GM18498 (cell line): ENCODE results near the gene ANKS1B.
"Not testable (repeated sequence)": the region's sequence is repeated elsewhere in the genome, so short reads cannot be mapped to it uniquely, and the experiment has no call there.

ENCODE experiments used
- ATAC-seq: cut with Tn5 transposase; IDR thresholded peaks from one replicate; pipeline ENCODE4 v1.9.1; 2021; ENCODE audit warnings: mild to moderate bottlenecking, moderate library complexity; ENCODE audit not compliant: unreplicated experiment

The ANKS1B gene

DNA sequence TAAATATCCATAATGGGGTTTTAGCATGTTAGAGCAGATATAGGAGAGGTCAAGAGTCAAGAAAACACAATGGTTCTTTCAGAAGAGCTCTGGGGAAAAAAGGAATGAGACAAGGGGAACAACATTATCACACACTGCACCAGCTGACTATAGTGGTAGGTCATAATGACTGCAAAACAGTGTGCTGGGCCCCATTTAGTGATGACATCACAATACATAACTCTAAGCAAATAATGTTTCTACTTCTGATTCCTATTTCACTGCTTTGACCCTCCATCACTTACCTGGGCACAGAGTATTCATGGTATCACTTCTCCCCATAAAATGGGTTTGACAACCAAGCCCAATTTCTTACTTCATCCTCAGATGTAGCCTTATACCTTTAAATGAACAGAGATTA is 275.1 kb downstream of the ANKS1B start:
- ATAC-seq = no peak

DNA sequence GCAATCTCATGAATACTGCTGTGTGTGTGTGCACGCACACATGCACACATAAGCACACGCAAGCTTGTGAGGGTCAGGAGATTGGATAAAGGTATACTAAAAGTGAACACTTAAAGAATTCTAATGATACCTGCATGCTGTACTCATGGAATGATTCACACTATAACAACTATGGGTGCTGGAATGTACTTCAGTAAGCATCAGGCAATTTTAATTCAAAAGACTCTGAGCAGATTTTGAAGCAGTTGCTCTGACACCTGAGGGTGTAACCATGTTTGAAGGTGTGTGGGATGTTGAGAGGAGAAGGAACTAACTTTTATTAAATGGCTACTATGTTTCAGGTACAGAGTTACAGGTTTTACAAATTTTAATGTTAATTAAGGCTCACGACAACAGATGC is 275.6 kb downstream of the ANKS1B start:
- no peak for ATAC-seq

DNA sequence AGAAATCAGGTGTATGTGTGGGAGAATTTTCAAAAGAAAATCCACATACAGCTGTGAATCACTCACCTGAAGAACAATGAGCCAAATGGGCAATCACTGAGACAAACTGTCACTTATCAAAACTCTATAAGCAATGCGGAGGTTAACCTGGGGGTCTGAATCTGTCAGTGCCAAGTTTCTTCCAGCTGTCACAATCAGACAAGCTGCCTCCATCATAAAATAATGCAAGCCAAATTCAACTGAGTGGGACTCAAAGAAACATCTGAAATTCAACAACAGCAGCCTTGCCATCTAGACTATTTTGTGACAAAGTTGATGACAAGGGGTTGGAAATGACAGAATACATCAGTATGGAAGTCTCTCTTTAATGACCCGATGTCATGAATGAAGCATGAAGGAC is 276.9 kb downstream of the ANKS1B start:
- no peak for ATAC-seq

DNA sequence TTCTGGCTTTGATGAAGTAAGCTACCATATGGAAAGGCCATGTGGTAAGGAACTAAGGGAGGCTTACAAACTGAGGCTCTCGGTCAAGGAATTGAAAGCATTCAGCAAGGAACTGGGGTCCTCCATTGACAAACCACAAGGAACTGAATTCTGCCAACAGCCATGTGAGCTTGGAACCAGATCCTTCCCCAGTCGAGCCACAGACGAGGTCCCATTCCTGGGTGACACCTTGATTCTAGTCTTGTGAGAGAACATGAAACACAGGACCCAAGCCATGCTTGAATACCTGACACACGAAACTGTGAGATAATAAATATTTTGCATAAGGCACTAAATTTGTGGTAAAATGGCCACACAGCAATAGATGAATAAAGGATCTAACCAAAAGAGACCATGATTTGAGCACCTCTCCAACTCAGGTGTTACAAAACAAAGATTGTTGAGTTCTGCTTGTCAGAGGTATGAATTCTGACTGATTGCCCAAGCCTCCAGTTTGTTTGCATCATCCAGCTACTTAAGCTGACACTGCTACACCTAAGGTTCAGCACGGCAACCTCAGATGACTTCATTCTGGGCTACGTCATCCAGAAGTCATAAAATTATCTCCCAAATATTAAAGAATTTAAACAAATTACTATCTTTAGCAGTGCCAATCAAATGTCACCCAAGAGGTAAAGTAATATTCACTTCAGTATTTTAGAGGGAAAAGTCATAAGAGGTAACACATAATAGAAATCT is 277.8 kb downstream of the ANKS1B start:
- no peak for ATAC-seq

DNA sequence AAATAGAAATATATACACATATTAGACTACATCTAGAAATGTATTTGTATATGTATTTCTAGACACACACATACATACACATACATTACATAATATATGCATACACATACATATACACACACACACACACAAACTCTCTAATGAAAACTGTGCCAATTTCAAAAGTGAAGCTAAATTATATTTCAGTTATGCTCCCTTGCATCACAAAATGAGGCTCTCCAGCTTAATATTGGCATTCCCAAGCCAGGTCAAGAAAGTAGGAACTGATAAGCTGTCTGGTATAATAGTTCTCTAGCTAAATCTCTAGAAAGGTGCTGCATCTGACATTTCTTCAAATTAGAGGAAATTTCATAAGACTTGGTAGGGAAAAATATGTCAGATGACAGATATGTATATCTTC is 280.3 kb downstream of the ANKS1B start:
- no peak for ATAC-seq

DNA sequence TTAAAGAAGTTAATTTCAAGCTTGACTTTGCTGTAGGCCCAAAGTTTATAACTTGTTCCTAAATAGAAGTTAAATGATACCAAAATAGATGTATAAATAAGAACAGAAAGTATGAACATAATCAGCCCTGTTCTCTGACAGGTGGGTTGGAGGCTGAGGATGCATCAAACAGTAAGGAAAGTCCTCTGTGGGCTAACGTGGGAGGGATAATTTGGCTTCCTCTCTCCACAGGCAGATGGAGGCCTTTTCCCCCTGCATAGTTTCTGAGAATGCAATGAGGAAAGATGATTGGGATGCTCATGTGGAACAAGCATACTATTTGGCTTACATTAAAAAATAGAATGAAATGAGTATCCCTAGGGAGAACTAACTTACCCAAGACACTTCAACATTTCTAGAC is 280.7 kb downstream of the ANKS1B start:
- ATAC-seq = no peak

DNA sequence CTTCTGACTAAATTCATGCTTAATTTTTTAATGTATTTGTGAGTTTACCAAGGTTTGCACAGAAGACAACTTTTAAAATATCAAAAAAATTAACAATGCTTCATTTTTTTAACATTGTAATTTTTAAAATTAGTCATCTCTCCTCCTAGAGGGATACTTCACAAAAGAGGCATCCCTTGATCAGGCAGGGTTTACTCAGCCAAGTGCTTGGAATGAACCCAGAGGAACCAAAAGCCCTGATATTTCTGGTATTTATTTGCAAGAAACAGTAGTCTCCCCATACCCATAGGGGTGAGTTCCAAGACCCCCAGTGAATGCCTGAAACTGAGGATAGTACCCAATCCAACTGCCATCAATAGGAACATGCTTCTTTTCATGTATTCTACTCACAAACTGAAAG is 284.7 kb downstream of the ANKS1B start:
- ATAC-seq = no peak

DNA sequence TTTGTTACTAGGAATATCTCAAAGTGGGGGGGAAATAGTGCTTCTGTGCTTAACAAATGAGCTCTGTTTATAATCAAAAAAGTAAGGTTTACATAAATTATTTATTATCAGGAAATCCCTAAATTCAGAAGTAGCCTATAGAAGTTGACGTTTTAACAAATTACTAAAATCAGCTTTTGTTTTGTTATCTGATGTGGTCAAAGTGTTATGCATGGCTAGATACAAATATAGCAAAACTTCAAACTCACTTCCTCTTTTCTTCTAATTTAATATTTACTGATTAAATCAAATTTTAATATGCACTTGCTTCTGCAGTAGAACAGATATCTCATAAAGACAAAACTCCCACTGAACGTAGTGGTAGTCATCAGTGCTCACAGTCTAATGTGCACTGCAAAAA is 289.7 kb downstream of the ANKS1B start:
- no peak for ATAC-seq

DNA sequence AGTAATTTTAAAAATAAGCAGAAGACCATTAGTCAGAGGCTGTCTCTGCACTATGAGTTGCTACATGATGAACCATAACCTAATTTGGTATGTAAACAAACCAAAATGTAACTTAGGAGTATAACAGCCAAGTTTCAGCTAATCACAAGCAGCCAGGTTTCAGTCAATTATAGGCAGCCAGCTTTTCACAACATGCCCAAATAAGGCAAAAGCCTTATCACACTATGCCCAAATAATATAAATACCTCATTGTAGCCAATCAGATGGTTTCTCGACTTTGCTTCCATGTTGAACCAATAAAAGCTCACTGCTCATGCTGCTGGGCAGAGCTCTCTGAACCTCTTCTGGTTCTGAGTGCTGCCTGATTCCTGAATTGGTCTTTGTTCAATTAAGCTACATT is 298.6 kb downstream of the ANKS1B start:
- no peak for ATAC-seq

DNA sequence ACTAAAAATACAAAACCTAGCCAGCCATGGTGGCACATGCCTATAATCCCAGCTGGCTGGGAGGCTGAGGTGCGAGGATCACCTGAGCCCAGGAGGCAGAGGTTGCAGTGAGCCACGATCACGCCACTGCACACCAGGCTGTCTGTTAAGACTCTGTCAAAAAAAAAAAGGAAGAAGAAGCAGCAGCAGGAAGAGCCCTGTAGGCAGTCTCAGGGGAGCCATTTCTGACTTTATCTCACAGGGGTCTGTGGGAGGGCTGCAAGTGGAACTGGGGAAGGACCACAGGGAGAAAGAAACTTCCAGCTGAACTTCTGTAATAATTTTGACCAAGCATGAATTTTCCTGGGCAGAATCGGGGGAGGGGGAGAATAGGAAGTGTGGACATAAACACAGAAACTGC is 304.5 kb downstream of the ANKS1B start:
- ATAC-seq = no peak

DNA sequence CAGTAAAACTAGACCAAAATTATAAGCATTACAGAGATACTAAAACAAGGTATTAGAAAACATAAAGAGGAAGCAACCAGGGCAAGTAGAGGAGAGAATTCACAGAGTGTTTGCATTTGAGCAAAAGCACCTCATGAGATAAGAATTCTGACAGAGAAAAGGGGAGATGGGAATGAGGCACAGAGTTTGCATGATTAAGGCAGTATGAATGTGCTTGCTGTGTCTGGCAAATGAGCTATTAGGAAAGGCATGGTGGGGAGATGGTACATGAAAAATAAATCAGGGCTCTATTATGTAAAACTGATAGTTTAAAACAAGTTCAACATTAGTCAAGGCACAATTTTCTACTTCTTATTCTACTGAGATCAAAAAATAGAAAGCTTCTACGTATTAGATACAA is 314.1 kb downstream of the ANKS1B start:
- ATAC-seq = no peak

DNA sequence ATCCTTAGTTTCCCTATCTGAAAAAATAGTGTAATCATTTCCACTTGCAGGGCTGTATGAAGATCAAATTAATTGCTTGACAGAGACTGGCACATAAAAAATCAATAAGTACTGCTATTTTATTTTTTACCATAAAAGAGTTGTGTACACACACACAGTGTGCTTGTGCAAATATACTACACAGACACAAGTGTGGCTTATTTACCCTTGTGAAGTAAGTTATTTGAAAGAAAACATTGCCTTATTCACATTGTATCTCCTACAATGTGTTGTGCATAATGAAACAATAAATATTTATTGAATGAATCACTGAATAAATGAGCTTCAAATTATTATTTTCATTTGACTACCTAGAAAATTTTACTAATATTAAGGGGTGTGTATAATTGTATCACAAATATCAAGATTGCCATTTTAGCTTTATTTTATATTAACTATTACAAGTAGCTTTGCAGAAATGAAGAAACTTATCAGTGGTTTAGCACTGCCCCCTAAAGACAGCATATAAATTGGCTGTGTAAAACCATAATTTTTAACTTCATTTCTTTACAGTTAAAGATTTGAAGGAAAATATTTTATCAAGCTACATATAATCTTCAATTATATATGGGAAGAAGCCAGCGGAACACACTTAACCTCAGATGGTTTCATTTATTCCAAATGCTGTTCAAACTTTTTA is 325.9 kb downstream of the ANKS1B start:
- no peak for ATAC-seq

DNA sequence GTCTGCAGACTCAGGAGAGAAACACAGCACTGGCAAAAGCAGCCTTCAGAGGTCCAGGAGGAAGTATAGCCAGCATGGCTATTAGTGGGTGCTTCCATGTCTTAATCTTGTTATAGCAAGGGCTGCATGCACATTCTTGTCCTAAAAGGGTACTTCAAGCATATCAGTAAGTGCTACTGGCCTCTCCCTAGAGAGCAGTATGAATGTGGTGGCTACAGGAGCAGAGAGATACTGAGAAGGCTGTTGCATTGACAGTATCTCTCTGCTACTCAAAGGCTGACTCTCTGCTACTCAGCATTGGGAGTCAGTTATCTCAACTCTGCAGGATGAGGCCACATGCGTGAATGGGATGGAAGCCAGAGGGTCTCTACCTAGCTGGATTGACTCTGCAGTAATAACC is 335.2 kb downstream of the ANKS1B start:
- ATAC-seq = no peak

DNA sequence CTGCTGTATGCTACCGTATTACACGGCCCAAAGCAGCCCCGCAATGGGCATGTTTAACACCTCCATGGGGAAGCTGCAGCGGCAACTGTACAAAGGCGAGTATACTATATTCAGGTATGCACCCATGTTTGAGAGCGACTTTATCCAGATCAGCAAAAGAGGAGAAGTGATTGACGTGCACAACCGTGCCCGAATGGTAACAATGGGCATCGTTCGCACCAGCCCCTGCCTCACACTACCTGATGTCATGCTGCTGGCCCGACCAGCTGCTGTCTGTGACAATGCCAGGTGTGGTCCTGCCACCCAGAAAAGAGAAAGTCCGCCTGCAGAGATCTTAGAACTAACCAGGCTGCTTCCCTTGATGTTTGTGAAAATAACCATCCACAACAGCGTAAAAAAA is 336.6 kb downstream of the ANKS1B start:
- no peak for ATAC-seq

DNA sequence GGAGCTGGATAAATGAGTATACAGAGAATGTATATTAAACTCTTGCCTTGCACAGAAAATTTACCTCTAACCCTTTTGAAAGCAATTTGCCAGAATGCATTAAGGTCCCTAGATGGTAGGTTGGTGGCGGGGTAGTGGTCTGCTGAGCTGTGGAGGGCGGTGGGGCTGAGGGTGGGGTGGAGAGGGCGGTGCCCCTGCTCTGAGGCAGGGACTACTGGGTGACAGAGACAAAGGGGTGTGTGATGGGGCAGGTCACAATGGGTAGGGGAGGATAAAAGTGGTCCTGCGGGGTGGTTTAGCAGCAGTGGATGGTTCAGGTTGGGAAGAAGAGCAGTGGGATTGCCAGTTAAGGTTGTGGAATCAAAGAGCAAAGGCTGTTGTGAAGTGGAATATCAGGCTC is 337.3 kb downstream of the ANKS1B start, which contains the start of gene GARIN6:
Gene GARIN6 (plus strand): TSS at position 301 of the 400 bp plus-strand sequence. CDS start 422 bp downstream, outside the sequence.
- no peak for ATAC-seq

DNA sequence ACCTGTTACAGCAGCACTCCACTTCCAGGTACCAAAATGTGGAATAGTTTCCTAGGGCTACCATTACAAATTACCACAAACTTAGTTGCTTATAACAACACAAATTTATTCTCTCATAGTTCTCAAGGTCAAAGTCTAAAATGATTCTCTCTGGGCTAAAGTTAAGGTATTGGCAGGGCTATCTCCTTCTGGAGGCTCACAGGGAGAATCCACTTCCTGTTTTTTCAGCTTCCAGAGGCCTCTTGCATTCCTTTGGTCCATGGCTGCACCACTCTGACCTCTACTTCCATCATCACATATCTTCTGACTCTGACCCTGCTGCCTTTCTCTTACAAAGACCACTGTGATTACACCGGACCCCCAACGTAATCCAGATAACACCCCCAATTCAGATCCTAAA is 340.1 kb downstream of the ANKS1B start:
- no peak for ATAC-seq

DNA sequence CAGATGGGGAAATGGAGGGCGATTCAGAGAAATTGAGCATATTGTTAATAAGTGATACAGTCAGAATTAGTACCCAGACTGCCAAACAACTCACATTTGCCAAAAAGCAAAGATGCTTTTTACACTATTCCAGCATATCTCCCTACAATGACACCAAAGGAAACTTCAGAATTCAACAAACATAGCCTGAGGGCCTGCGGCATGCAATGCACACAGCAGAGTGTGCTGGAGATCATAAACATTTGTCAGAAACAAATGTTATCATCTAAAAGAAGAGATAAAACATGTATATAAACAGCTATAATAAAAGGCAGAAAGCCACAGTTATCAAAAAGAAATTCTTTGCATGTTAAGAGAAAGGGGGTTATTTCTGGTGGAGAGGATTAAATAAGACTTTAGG is 357.3 kb downstream of the ANKS1B start:
- no peak for ATAC-seq

DNA sequence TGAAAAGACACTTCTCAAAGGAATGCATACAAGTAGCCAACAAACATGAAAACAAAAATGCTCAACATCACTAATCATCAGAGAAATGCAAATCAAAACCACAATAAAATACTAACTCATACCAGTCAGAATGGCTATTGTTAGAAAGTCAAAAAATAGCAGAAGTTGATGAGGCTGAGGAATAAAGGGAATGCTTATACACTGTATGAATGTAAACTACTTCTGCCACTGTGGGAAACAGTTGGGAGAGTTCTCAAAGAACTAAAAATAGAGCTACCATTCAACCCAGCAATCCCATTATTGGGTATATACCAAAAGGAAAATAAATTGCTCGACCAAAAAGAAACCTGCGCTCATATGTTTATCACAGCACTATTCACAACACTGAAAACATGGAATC is 360.1 kb downstream of the ANKS1B start:
- ATAC-seq = not testable (repeated sequence)

DNA sequence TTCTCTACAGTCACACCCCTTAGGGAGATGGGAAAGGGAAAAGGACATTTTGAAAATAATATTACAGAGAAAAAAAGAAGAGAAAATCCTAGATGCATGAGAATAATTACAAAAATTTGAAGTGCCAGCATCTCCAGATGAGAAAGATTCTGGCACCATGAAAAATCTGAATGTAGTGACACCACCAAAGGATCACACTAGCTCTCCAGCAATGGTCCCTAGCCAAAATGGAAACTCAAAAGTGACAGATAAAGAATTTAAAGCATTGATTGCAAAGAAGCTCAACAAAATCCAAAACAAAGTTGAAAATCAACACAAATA is 364.6 kb downstream of the ANKS1B start:
- no peak for ATAC-seq

DNA sequence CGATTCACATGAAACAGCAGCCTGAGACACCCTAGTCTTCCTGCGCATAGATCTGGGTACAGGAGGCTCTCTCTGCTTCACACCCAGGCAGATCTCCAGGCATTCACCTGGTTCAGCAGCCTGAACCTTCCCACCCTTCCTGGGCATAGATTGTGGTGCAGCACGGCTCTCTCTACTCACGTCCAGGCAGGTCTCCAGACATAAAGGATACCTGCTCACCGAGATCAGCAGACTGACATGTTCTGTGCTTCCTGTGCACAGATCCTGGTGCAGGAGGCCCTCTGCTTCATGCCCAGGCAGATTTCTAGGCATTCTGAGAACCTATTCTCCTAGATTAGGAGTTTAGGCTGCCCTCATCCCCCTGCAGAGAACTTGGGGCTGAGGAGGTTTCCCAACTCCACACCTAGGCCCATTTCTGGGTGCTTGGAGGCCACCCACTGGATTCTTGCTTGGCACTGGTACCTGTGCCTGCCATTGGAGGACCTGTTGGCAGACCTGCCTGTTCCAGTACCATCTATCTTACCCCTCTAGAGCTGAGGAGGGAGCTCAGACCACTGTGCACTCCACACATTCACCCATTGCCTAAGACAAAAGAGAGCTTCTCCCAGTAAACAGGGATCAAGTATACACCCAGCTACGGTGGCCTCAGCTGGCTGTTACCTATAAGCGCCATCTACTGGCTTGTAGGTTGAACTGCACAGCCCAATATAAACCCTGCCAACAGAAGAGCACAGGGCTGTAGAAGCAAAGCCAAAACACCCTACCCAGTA is 365.2 kb downstream of the ANKS1B start:
- ATAC-seq = peak; percentile 97

DNA sequence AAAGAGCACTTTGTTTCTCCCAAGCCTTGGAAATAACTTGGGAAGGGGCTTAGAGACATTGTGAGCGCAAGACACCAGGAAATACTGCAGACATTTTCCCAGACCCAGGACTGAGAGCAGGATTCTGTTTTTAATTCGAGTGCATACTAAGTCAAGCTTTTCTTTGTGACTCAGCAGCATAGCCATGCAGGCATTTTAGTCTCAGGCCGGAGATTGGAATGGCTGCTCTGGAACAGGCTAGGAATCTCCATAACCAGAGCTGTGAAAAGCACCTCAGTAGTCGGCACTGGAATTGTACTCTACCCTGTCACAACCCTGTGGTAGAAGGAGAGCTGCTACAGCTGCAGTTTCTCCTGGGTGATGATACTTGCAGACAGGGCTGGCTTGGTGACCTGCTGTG is 366.1 kb downstream of the ANKS1B start:
- ATAC-seq = no peak

DNA sequence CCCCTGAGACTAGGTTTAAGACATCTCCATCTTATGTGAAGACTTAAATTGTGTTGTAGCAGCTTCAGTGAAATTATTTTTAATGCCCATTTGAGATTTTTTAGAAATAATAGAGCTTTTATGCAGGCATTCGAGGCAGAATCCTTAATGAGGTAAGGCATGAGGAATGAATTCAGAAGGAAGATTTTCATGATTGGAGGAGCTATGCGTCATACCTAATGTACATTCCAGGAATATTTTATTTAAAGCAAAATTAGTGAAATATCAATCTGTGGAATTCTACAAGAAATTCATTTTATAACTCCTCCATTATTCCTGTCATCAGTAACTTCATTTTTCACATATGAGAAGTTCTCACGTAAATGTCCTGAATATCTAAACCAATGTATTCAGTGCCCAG is 373.1 kb downstream of the ANKS1B start:
- ATAC-seq = no peak
